K562 (cell line): ENCODE data around the gene SLC35A4. TPM values are rescaled to one million over a fixed set of nuclear protein-coding genes. Genes with fewer than 3 reads are reported as not detected.

Source experiments
- ATF7 ChIP-seq: fragments of 450-650 bp; IDR thresholded peaks from 2 replicates; pipeline ENCODE4 v1.7.1; 2014; ENCODE audit warnings: mild to moderate bottlenecking, moderate library complexity
- CBFB ChIP-seq: sonication (generic); formaldehyde crosslinking; IDR thresholded peaks from 2 replicates; pipeline ENCODE4 v1.4.0; 2020; ENCODE audit warnings: mild to moderate bottlenecking, missing genetic modification reagents
- HMG20A ChIP-seq: fragments of 450-650 bp; formaldehyde crosslinking; conservative IDR thresholded peaks from 2 replicates; pipeline ENCODE4 v1.4.0; 2020; ENCODE audit warnings: mild to moderate bottlenecking, mixed read lengths
- HMG20B ChIP-seq: fragments of 250-450 bp; sonication (Bioruptor Pico); IDR thresholded peaks from 2 replicates; pipeline ENCODE4 v1.5.0; 2021; ENCODE audit warnings: mild to moderate bottlenecking
- JUN ChIP-seq, 2 experiments: sonication (generic) in 1 of 2; formaldehyde crosslinking in 1 of 2; IDR thresholded peaks; 2 replicates each; pipeline versions ENCODE4 v1.6.1 to v1.8.0; 2012 to 2022; ENCODE audit warnings: borderline replicate concordance in 2 of 2, mild to moderate bottlenecking in 2 of 2, improper control_type of control experiment in 1 of 2, low read depth in 1 of 2, low read length in 1 of 2, missing genetic modification reagents in 1 of 2
- NR2C2 ChIP-seq, 2 experiments: fragments of 200-800 bp in 1 of 2; sonication (Bioruptor generic) in 1 of 2; sonication (generic) in 1 of 2; formaldehyde crosslinking in 1 of 2; IDR thresholded peaks; 2 replicates each; pipeline versions ENCODE4 v1.6.1 to v1.8.0; 2016 to 2022; ENCODE audit warnings: mild to moderate bottlenecking in 1 of 2, missing compliant biosample characterization in 1 of 2, missing genetic modification characterization in 1 of 2, missing genetic modification reagents in 1 of 2
- POLR2AphosphoS2 ChIP-seq: IDR thresholded peaks from 2 replicates; pipeline ENCODE4 v1.6.1; 2012; ENCODE audit warnings: low read length, improper control_type of control experiment
- RBFOX2 ChIP-seq: fragments of 200-400 bp; formaldehyde crosslinking; IDR thresholded peaks from 2 replicates; pipeline ENCODE4 v1.6.1; 2017; ENCODE audit warnings: low read depth, mild to moderate bottlenecking, low read length, moderate library complexity
- RBM34 ChIP-seq: fragments of 200-400 bp; formaldehyde crosslinking; IDR thresholded peaks from 2 replicates; pipeline ENCODE4 v1.6.1; 2018; ENCODE audit warnings: low read length, borderline replicate concordance; ENCODE audit not compliant: insufficient read depth
- RNF2 ChIP-seq: sonication (generic); IDR thresholded peaks from 2 replicates; pipeline ENCODE4 v1.6.1; 2016
- SP1 ChIP-seq: sonication (generic); formaldehyde crosslinking; IDR thresholded peaks from 2 replicates; pipeline ENCODE4 v1.8.1; 2022; ENCODE audit warnings: mild to moderate bottlenecking, missing genetic modification reagents
- THRAP3 ChIP-seq: fragments of 450-650 bp; IDR thresholded peaks from 2 replicates; pipeline ENCODE4 v1.6.1; 2016; ENCODE audit warnings: mild to moderate bottlenecking, inconsistent platforms, borderline replicate concordance
- polyA plus RNA-seq, 8 experiments: library from polyadenylated mRNA; depleted of rRNA in 4 of 8; stranded (reverse) in 5 of 8; unstranded in 3 of 8; fragments of >200 nt; fragmentation: Nextera tagmentation in 2 of 8; fragmentation: Illumina TruSeq in 1 of 8; extraction: Ambion mirVana in 2 of 8; extraction: Trizol in 1 of 8; gene quantifications; 2 replicates each; pipeline versions ENCODE4 v1.2.1 to v1.2.3, GENCODE V29; 2011 to 2014; ENCODE audit warnings: inconsistent platforms in 1 of 8, missing spikeins in 1 of 8
- total RNA-seq, 7 experiments: library from RNA; depleted of rRNA in 6 of 7; stranded (reverse); fragments of >200 nt in 6 of 7; fragmentation: Illumina TruSeq in 2 of 7; extraction: Trizol in 2 of 7; gene quantifications; 2 replicates each; pipeline versions ENCODE4 v1.2.1 to v1.2.3, GENCODE V29; 2011 to 2021; ENCODE audit warnings: low replicate concordance in 1 of 7
- TF ChIP-seq, protein P1 (sequence below), 3 experiments: fragments of 200-800 bp in 1 of 3; fragments of 250-450 bp in 1 of 3; fragments of 450-650 bp in 1 of 3; sonication (Bioruptor Pico) in 1 of 3; sonication (Bioruptor generic) in 1 of 3; formaldehyde crosslinking in 1 of 3; IDR thresholded peaks; 2 replicates each; pipeline versions ENCODE4 v1.6.1 to v1.8.0; 2016 to 2022; ENCODE audit warnings: mild to moderate bottlenecking in 2 of 3, missing genetic modification characterization in 2 of 3, missing compliant biosample characterization in 1 of 3, moderate library complexity in 1 of 3
- TF ChIP-seq, protein P2 (sequence below): fragments of 450-650 bp; formaldehyde crosslinking; conservative IDR thresholded peaks from 2 replicates; pipeline ENCODE4 v1.4.0; 2022; ENCODE audit warnings: mild to moderate bottlenecking, missing genetic modification characterization
- TF ChIP-seq, protein P3 (sequence below): fragments of 250-450 bp; sonication (Bioruptor Pico); IDR thresholded peaks from 2 replicates; pipeline ENCODE4 v1.4.0; 2020
- TF ChIP-seq, protein P4 (sequence below): sonication (generic); formaldehyde crosslinking; IDR thresholded peaks from 2 replicates; pipeline ENCODE4 v1.8.1; 2022; ENCODE audit warnings: missing genetic modification reagents

SLC35A4 gene
- total and polyA plus RNA-seq, 9 of the 15 experiments (the other 6 are each of a cell fraction or from before 2014, with no cell fraction given) = 21.8 to 171 (median 42.5) TPM

DNA sequence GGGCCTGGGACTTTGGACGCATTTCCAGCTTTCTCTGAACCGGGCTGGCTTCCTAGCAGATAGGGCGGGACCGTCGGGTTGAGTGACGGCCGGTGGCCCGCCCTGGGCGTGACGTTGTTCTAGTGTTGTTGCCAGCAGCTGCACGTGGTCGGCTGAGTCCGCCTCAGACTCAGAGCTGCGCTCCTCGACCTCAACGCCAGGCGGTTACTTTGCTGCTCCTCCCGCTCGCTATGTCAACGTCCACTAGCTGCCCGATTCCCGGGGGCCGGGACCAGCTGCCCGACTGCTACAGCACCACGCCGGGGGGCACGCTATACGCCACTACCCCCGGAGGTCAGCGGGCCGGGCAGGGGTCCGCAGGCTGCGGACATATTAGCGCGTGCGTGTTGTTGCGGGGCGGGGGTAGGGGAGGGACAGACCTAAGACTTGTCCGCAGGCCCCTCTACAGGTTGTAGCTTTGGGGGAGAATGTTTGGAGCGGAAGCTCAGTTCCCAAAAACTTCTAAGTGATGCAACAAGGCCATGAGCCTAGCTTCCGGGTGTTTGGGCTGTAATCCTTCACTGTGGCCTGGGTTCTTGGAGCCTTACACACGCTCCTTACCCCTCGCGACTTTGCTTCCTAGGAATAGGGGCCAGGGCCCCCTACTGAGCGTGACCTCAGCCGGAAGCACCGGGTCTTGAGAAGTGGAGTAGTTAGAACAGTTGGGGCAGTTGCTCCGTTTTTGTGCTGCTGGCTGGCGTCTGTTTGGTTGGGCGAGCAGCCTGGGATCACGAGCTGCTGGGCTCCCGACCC lies 16.9 kb upstream of the SLC35A4 start, which contains the start of gene EIF4EBP3 (continued):
- TF ChIP-seq, protein P1, sequence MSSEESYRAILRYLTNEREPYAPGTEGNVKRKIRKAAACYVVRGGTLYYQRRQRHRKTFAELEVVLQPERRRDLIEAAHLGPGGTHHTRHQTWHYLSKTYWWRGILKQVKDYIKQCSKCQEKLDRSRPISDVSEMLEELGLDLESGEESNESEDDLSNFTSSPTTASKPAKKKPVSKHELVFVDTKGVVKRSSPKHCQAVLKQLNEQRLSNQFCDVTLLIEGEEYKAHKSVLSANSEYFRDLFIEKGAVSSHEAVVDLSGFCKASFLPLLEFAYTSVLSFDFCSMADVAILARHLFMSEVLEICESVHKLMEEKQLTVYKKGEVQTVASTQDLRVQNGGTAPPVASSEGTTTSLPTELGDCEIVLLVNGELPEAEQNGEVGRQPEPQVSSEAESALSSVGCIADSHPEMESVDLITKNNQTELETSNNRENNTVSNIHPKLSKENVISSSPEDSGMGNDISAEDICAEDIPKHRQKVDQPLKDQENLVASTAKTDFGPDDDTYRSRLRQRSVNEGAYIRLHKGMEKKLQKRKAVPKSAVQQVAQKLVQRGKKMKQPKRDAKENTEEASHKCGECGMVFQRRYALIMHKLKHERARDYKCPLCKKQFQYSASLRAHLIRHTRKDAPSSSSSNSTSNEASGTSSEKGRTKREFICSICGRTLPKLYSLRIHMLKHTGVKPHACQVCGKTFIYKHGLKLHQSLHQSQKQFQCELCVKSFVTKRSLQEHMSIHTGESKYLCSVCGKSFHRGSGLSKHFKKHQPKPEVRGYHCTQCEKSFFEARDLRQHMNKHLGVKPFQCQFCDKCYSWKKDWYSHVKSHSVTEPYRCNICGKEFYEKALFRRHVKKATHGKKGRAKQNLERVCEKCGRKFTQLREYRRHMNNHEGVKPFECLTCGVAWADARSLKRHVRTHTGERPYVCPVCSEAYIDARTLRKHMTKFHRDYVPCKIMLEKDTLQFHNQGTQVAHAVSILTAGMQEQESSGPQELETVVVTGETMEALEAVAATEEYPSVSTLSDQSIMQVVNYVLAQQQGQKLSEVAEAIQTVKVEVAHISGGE (CRISPR knock-in tag; IDR thresholded peaks at IDR 0.05) = 0 out of 6 replicates have a peak, but pooled peaks of 1 of the 3 experiments have one; percentile 29
- TF ChIP-seq POLR2AphosphoS2 (peak; percentile 66; the same call in 1 of the 2 replicates), JUN (IDR thresholded peaks at IDR 0.05; ENCODE audit: borderline replicate concordance, low read depth, low read length) (peak; percentile 79; the same call in 1 of the 2 replicates), JUN (CRISPR knock-in tag; IDR thresholded peaks at IDR 0.05; ENCODE audit: borderline replicate concordance) (no peak), RNF2 (no peak), SP1 (CRISPR knock-in tag) (peak; percentile 94), NR2C2 (CRISPR knock-in tag; IDR thresholded peaks at IDR 0.05) (no peak), NR2C2 (tag; IDR thresholded peaks at IDR 0.05) (peak; percentile 60; the same call in 1 of the 2 replicates), ATF7 (peak; percentile 66), HMG20B (no peak), THRAP3 (peak; percentile 61; the same call in 1 of the 2 replicates), RBM34 (no peak), CBFB (CRISPR knock-in tag) (0 out of 2 replicates have a peak, but pooled peaks have one; percentile 9), RBFOX2 (peak; percentile 88), HMG20A (CRISPR knock-in tag) (no peak)
- TF ChIP-seq, protein P2, sequence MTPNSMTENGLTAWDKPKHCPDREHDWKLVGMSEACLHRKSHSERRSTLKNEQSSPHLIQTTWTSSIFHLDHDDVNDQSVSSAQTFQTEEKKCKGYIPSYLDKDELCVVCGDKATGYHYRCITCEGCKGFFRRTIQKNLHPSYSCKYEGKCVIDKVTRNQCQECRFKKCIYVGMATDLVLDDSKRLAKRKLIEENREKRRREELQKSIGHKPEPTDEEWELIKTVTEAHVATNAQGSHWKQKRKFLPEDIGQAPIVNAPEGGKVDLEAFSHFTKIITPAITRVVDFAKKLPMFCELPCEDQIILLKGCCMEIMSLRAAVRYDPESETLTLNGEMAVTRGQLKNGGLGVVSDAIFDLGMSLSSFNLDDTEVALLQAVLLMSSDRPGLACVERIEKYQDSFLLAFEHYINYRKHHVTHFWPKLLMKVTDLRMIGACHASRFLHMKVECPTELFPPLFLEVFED (CRISPR knock-in tag) = peak; percentile 69; the same call in 1 of the 2 replicates
- TF ChIP-seq, protein P3, sequence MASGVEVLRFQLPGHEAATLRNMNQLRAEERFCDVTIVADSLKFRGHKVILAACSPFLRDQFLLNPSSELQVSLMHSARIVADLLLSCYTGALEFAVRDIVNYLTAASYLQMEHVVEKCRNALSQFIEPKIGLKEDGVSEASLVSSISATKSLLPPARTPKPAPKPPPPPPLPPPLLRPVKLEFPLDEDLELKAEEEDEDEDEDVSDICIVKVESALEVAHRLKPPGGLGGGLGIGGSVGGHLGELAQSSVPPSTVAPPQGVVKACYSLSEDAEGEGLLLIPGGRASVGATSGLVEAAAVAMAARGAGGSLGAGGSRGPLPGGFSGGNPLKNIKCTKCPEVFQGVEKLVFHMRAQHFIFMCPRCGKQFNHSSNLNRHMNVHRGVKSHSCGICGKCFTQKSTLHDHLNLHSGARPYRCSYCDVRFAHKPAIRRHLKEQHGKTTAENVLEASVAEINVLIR (CRISPR knock-in tag) = peak; percentile 66
- TF ChIP-seq, protein P4, sequence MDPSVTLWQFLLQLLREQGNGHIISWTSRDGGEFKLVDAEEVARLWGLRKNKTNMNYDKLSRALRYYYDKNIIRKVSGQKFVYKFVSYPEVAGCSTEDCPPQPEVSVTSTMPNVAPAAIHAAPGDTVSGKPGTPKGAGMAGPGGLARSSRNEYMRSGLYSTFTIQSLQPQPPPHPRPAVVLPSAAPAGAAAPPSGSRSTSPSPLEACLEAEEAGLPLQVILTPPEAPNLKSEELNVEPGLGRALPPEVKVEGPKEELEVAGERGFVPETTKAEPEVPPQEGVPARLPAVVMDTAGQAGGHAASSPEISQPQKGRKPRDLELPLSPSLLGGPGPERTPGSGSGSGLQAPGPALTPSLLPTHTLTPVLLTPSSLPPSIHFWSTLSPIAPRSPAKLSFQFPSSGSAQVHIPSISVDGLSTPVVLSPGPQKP (CRISPR knock-in tag) = no peak
